ENCODE measurements around the gene EED.
"Not testable (repeated sequence)": the region's sequence is repeated elsewhere in the genome, so short reads cannot be mapped to it uniquely, and the experiment has no call there.

The EED gene

GRCh38 chr11:86292912-86293616, 48.5 kb downstream of the EED start:
- DNase-seq: peak; percentile 18

DNA sequence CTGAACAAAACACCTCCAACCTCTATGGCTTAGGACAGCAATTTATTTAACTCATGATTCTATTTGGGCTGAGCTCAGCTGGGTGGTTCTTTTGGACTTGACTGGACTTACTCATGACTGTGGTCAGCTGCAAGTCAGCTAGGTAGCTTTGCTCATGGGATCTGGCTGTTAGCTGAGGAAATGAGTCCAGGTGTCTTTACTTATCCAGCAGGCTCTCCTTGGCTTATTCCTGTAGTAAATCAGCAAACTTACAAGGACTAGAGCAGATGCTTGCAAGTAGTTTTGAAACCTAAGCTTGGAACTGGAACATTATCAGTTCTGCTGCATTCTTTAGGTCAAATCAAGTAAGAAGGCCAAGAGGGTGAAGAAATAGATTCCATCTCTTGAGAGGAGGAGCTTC, 49.5 kb downstream of the EED start:
- DNase-seq: no peak

DNA sequence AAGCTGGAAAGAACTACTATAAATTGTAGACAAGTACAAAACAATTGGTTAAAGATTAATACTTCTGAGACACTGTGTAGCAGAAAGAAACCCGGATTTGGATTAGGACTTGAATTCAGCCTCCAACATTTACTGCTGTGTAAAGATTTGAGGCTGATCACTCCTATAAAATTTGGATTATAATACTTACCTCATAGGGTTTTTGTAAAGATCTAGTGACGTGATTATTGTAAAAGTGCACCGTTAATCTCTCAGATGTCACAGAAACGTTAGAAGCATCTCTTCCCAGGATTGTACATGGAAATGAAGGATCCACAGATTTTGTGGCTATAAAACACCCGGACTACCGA, 57.2 kb downstream of the EED start:
- no peak for DNase-seq

- peak; percentile 88 for DNase-seq
Measured at GRCh38 chr11:86302092-86302793, 57.7 kb downstream of the EED start, which contains the start of gene HIKESHI. HIKESHI (plus strand) TSS chr11:86302240; CDS start chr11:86302449, 209 bp downstream.

DNA sequence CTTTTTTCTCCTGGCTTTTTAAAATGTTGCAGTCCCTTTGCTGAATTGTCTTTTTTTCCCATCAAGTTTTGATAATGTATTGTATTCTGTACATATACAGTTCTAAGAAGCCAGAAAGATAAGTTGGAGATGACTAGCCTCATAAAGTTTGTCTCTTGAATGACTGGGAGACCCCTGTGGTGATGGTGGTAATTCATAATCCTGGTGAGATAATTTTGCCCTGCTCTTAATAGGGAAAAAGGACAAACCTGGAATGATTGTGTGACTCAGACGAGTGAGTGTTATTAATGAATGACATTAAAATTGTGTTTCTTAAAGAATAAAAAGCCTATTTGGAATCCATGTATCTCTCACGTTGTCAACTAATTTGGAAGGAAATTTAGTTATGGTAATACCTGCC, 58.7 kb downstream of the EED start:
- no peak for DNase-seq

DNA sequence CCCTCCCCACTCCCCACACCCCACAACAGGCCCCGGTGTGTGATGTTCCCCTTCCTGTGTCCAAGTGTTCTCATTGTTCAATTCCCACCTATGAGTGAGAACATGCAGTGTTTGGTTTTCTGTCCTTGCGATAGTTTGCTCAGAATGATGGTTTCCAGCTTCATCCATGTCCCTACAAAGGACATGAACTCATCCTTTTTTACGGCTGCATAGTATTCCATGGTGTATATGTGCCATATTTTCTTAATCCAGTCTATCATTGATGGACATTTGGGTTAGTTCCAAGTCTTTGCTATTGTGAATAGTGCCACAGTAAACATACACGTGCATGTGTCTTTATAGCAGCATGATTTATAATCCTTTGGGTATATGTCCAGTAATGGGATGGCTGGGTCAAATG, 64.2 kb downstream of the EED start:
- DNase-seq: not testable (repeated sequence)

DNA sequence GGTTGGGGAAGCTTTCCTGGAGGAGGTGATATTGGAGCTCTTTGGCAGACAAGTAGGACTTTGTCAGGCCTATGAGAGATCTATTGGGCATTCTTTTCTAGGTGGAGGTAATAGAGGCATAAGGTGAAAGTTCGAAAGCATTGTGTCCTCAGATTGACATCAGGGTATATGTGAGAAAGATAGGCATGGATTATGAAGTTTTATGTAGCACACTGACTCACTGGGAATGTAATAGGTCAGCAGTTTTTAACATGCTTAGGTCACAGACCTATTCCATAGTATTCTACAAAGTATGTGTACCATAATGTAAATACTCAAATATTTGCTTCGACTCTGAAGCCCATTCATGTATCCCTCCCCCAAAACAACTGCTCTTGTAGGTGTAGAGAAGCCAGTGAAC, 69.2 kb downstream of the EED start:
- DNase-seq: no peak

DNA sequence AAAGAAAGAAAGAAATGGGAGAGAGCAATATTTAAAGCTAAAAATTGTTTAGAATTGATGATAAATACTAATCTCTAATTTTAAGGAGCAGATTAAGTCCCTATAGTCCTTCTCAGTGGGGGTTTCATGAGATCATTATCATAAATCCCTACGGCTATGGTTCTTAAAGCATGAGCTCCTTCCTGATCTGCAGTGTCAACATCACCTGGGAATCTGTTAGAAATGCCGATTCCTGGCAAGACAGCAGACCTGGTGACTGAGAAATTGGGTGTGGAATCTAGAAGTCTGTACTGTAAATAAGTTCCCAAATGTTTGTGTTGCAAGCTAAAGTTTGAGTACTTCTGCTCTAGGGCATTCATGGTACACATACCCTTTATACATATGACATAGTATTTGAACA, 70.1 kb downstream of the EED start:
- DNase-seq: no peak
